Right atrium auricular region (tissue), 2 donors: ENCODE data around the gene ARID5A. TPM values are rescaled to one million over a fixed set of nuclear protein-coding genes. Genes with fewer than 3 reads are reported as not detected.

ENCODE experiments used
- DNase-seq: peaks from one replicate; pipeline ENCODE4 v3.0.0-alpha.2; 2019; ENCODE audit warnings: low spot score
- H3K27ac ChIP-seq, 2 donors: fragments of 200-600 bp; sonication (generic); 1 replicate in 1 of 2; 2 replicates in 1 of 2; pipeline ENCODE4 v1.5.1; 2016 to 2019
- H3K27me3 ChIP-seq, 2 donors: fragments of 200-600 bp; sonication (generic); one replicate each; pipeline versions ENCODE4 v1.5.1 to v1.6.0; 2017 to 2019
- H3K36me3 ChIP-seq: fragments of 200-600 bp; sonication (generic); one replicate; pipeline ENCODE4 v1.5.1; 2016
- H3K4me1 ChIP-seq, 2 donors: fragments of 200-600 bp; sonication (generic); one replicate each; pipeline versions ENCODE4 v1.5.1 to v1.6.0; 2017 to 2019
- H3K4me3 ChIP-seq, 2 donors: fragments of 200-600 bp; sonication (generic); 1 replicate in 1 of 2; 2 replicates in 1 of 2; pipeline ENCODE4 v1.5.1; 2017 to 2019; ENCODE audit warnings: mild to moderate bottlenecking in 1 of 2, moderate library complexity in 1 of 2
- H3K9me3 ChIP-seq, 2 donors: fragments of 200-600 bp; sonication (generic); one replicate each; pipeline ENCODE4 v1.5.1; 2019
- CTCF ChIP-seq, 2 donors: fragments of 200-600 bp; sonication (generic); IDR thresholded peaks; one replicate each; pipeline ENCODE4 v1.5.1; 2019; ENCODE audit warnings: antibody characterized with exemption in 2 of 2
- total RNA-seq, 2 donors: library from RNA; depleted of rRNA; stranded (reverse); fragments of >200 nt; gene quantifications; one replicate each; pipeline ENCODE4 v1.1.0, GENCODE V29; 2016

The ARID5A gene
- total RNA-seq, 2 donors from 2014 or later, result 17.1 to 52.6 TPM

- Histone ChIP-seq H3K4me3 (no peak overlapping the region), H3K36me3 (peaks cover 14% of the 10 kb centered on the region), H3K9me3 (no peaks in the 10 kb centered on the region), H3K4me1 (peaks cover 0 to 30% of the 10 kb centered on the region in 2 donors), H3K27me3 (no peaks in the 10 kb centered on the region), H3K27ac (no peak overlapping the region)
- no peak for TF ChIP-seq CTCF (IDR thresholded peaks at IDR 0.05)
- DNase-seq, result no peak
Measured at GRCh38 chr2:96542357-96542977, 5.9 kb downstream of the ARID5A start.

DNA sequence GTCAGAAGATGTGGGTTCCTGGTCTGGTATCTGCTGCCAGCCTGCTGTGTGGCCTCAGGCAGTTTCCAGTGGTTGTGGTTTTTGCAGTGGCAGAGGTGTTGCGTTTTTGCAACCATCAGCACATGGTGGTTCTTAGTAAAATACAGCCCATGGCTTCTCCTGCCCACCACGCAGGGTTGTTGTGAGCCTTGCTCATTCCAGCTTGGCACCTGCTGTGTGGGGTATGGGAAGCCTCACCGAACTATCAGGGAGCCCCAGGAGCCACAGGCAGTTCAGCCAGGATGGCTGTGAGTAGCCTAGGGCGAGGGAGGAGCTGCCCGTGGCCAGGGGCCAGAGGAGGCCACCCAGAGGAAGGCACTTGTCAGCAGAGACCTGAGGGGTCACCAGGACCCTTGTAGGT lies 9.8 kb downstream of the ARID5A start:
- no peaks in the 10 kb centered on the region for H3K27me3 ChIP-seq
- no peak for DNase-seq
- TF ChIP-seq CTCF (IDR thresholded peaks at IDR 0.05), result no peak
- peaks cover 50% of the 10 kb centered on the region for H3K36me3 ChIP-seq
- H3K27ac ChIP-seq, result no peak overlapping the region
- H3K9me3 ChIP-seq, result no peaks in the 10 kb centered on the region
- no peak overlapping the region for H3K4me3 ChIP-seq
- H3K4me1 ChIP-seq, result peaks cover 0 to 6% of the 10 kb centered on the region in 2 donors

GRCh38 chr2:96546797-96547196 lies 10.2 kb downstream of the ARID5A start:
- DNase-seq, result no peak
- H3K36me3 ChIP-seq, result peaks cover 54% of the 10 kb centered on the region
- TF ChIP-seq CTCF (IDR thresholded peaks at IDR 0.05), result no peak
- H3K27ac ChIP-seq, result no peak overlapping the region
- H3K4me1 ChIP-seq, result peaks cover 0 to 6% of the 10 kb centered on the region in 2 donors
- no peaks in the 10 kb centered on the region for H3K9me3 ChIP-seq
- no peaks in the 10 kb centered on the region for H3K27me3 ChIP-seq
- H3K4me3 ChIP-seq, result no peak overlapping the region

DNA sequence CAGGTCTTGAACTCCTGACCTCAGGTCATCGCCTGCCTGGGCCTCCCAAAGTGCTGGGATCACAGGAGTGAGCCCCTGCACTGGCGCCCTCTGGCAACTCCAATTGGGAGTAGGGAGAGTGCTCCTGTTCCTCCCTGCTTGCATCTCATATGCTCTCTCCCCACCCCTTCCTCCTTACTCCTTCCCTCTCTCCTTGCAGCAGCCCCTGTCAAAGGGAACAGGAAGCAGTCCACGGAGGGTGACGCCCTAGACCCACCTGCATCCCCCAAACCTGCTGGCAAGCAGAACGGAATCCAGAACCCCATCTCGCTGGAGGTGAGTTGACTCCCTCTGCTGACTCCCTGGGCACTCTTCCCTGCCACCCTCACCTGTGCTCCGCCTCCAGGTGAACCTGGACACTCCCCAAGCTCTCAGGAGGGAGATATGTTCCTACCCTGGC lies 10.7 kb downstream of the ARID5A start:
- no peak overlapping the region for H3K27ac ChIP-seq
- no peak overlapping the region for H3K4me3 ChIP-seq
- H3K9me3 ChIP-seq, result no peaks in the 10 kb centered on the region
- H3K4me1 ChIP-seq, result peaks cover 0 to 6% of the 10 kb centered on the region in 2 donors
- peaks cover 59% of the 10 kb centered on the region for H3K36me3 ChIP-seq
- DNase-seq, result no peak
- TF ChIP-seq CTCF (IDR thresholded peaks at IDR 0.05), result no peak
- no peaks in the 10 kb centered on the region for H3K27me3 ChIP-seq

- Histone ChIP-seq H3K9me3 (no peaks in the 10 kb centered on the region), H3K36me3 (peaks cover 63% of the 10 kb centered on the region), H3K4me1 (peaks cover 0 to 6% of the 10 kb centered on the region in 2 donors), H3K27me3 (no peaks in the 10 kb centered on the region), H3K27ac (no peak overlapping the region), H3K4me3 (no peak overlapping the region)
- no peak for DNase-seq
- TF ChIP-seq CTCF (IDR thresholded peaks at IDR 0.05), result no peak
Measured at GRCh38 chr2:96547731-96548171, 11.2 kb downstream of the ARID5A start.
